Measurements from ENCODE around the gene TNFRSF25. TPM values are rescaled to one million over a fixed set of nuclear protein-coding genes. Genes with fewer than 3 reads are reported as not detected.
"Not testable (repeated sequence)": the region's sequence is repeated elsewhere in the genome, so short reads cannot be mapped to it uniquely, and the experiment has no call there.

Gene TNFRSF25
- polyA plus RNA-seq, 1 experiment, result 3.3 TPM

- ChIA-PET POLR2A (no interaction called here), CTCF (interaction anchor here (0.7 to 7.7 kb wide), 12 partner anchors 10 to 194 kb away, joined by 3 to 66 read pairs (median 15); partner anchors contain the start of genes ESPN and HES2)
- H3K27me3 ChIP-seq (ENCODE audit: control insufficient read depth, insufficient read depth, low read length), result peaks cover 14% of the 10 kb centered on the region
Observed at GRCh38 chr1:6440198-6441126, 25.5 kb downstream of the TNFRSF25 start.

GRCh38 chr1:6438047-6438525 lies 27.9 kb downstream of the TNFRSF25 start:
- Histone ChIP-seq H3K36me3 (ENCODE audit: control insufficient read depth, insufficient read depth, low read length) (no peaks in the 10 kb centered on the region), H3K27me3 (ENCODE audit: control insufficient read depth, insufficient read depth, low read length) (peaks cover 14% of the 10 kb centered on the region), H3K4me3 (ENCODE audit: low read depth, low read length) (no peak overlapping the region)
- no peak for DNase-seq (ENCODE audit: low read depth)
- POLR2A ChIA-PET, result no interaction called here
- CTCF ChIA-PET, result interaction anchor here (0.6 to 7.7 kb wide), 34 partner anchors 9 to 780 kb away, joined by 3 to 66 read pairs (median 5); partner anchors contain the start of genes ACOT7, ESPN, HES2 and NOL9
- TF ChIP-seq CTCF (IDR thresholded peaks at IDR 0.05; ENCODE audit: insufficient read depth, low read depth, low read length), result peak; percentile 91

More at GRCh38 chr1:6440198-6441126, 25.5 kb downstream of the TNFRSF25 start:
- no peak for DNase-seq (ENCODE audit: low read depth)
- no peak overlapping the region for H3K4me3 ChIP-seq (ENCODE audit: low read depth, low read length)
- no peaks in the 10 kb centered on the region for H3K36me3 ChIP-seq (ENCODE audit: control insufficient read depth, insufficient read depth, low read length)
- no peak for TF ChIP-seq CTCF (IDR thresholded peaks at IDR 0.05; ENCODE audit: insufficient read depth, low read depth, low read length)

GRCh38 chr1:6437012-6437700 lies 28.8 kb downstream of the TNFRSF25 start:
- POLR2A ChIA-PET; DNase-seq (ENCODE audit: low read depth); H3K4me3 ChIP-seq (ENCODE audit: low read depth, low read length); H3K36me3 ChIP-seq (ENCODE audit: control insufficient read depth, insufficient read depth, low read length): not testable (repeated sequence)
- TF ChIP-seq CTCF (IDR thresholded peaks at IDR 0.05; ENCODE audit: insufficient read depth, low read depth, low read length), result peak; percentile 16; the same call in 1 of the 2 replicates
- peaks cover 16% of the 10 kb centered on the region for H3K27me3 ChIP-seq (ENCODE audit: control insufficient read depth, insufficient read depth, low read length)
- CTCF ChIA-PET, result interaction anchor here (0.6 to 7.7 kb wide), 30 partner anchors 8 to 781 kb away, joined by 3 to 66 read pairs (median 5); partner anchors contain the start of genes ESPN, HES2 and RNF207

GRCh38 chr1:6436277-6436676 lies 29.7 kb downstream of the TNFRSF25 start:
- POLR2A ChIA-PET; H3K4me3 ChIP-seq (ENCODE audit: low read depth, low read length); DNase-seq (ENCODE audit: low read depth); H3K36me3 ChIP-seq (ENCODE audit: control insufficient read depth, insufficient read depth, low read length): not testable (repeated sequence)
- CTCF ChIA-PET, result interaction anchor here (0.7 to 7.7 kb wide), 6 partner anchors 15 to 230 kb away, joined by 3 to 66 read pairs (median 28); partner anchors contain the start of genes HES2 and RNF207
- peaks cover 10% of the 10 kb centered on the region for H3K27me3 ChIP-seq (ENCODE audit: control insufficient read depth, insufficient read depth, low read length)

GRCh38 chr1:6435547-6435946 lies 30.4 kb downstream of the TNFRSF25 start:
- TF ChIP-seq CTCF (IDR thresholded peaks at IDR 0.05; ENCODE audit: insufficient read depth, low read depth, low read length), result no peak
- Histone ChIP-seq H3K27me3 (ENCODE audit: control insufficient read depth, insufficient read depth, low read length) (peaks cover 11% of the 10 kb centered on the region), H3K36me3 (ENCODE audit: control insufficient read depth, insufficient read depth, low read length) (no peaks in the 10 kb centered on the region), H3K4me3 (ENCODE audit: low read depth, low read length) (no peak overlapping the region)
- ChIA-PET POLR2A (no interaction called here), CTCF (interaction anchor here (1.3 to 5.6 kb wide), 2 partner anchors 14 to 74 kb away, joined by 3 to 66 read pairs; no protein-coding TSS in a partner anchor)
- no peak for DNase-seq (ENCODE audit: low read depth)
